ENCODE measurements around the gene PHLDA1. TPM values are rescaled to one million over a fixed set of nuclear protein-coding genes. Genes with fewer than 3 reads are reported as not detected.

Gene PHLDA1
- total RNA-seq, 1 experiment from 2014 or later: 181 TPM

DNA sequence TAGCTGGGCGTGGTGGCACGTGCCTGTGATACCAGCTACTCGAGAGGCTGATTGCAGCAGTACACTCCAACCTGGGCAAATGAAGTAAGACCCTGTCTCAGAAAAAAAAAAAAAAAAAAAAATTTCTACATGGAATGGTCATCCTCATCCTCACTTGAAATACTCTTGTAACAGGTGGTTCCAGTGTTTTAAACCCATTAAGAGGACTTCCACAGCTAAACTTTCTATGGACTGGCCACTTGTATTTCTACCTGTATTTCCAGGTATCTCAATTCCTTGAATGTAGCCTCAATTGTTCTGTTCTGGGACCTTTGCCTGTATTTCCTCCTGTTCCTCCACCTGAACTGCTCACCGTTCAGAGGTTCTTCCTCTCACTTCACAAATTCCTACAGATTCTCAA is 11.8 kb upstream of the PHLDA1 start:
- no peaks in the 10 kb centered on the region for H3K27me3 ChIP-seq (ENCODE audit: low read length)
- H3K9me2 ChIP-seq (replicated peaks; ENCODE audit: low read length): no peaks in the 10 kb centered on the region
- POLR2A ChIA-PET (ENCODE audit: unreplicated experiment): interaction anchor here (0.6 kb wide), 1 partner anchor 413 kb away, joined by 3 read pairs; no protein-coding TSS in a partner anchor
- CTCF ChIA-PET: no interaction called here
- H3K36me3 ChIP-seq (ENCODE audit: low read depth, low read length): peaks cover 9% of the 10 kb centered on the region; the same call in 1 of the 2 replicates
- no peak overlapping the region for H2AFZ ChIP-seq (ENCODE audit: low read length)
- intact Hi-C loops (cut with micrococcal nuclease): no loop called here
- TF ChIP-seq EZH2 (IDR thresholded peaks at IDR 0.05; ENCODE audit: low read length, unreplicated experiment) (no peak), EZH2phosphoT487 (IDR thresholded peaks at IDR 0.05; ENCODE audit: borderline replicate concordance, low read length) (no peak)
- TF ChIP-seq, protein P1, sequence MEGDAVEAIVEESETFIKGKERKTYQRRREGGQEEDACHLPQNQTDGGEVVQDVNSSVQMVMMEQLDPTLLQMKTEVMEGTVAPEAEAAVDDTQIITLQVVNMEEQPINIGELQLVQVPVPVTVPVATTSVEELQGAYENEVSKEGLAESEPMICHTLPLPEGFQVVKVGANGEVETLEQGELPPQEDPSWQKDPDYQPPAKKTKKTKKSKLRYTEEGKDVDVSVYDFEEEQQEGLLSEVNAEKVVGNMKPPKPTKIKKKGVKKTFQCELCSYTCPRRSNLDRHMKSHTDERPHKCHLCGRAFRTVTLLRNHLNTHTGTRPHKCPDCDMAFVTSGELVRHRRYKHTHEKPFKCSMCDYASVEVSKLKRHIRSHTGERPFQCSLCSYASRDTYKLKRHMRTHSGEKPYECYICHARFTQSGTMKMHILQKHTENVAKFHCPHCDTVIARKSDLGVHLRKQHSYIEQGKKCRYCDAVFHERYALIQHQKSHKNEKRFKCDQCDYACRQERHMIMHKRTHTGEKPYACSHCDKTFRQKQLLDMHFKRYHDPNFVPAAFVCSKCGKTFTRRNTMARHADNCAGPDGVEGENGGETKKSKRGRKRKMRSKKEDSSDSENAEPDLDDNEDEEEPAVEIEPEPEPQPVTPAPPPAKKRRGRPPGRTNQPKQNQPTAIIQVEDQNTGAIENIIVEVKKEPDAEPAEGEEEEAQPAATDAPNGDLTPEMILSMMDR (conservative IDR thresholded peaks at IDR 0.05; ENCODE audit: low read depth, low read length): no peak
- H3K4me3 ChIP-seq (ENCODE audit: low read length): no peak overlapping the region
- no peak for DNase-seq
- H3K9me3 ChIP-seq (ENCODE audit: low read length): no peaks in the 10 kb centered on the region
- H3K79me2 ChIP-seq (ENCODE audit: low read length): no peaks in the 10 kb centered on the region
- peaks cover 13% of the 10 kb centered on the region for H3K4me1 ChIP-seq (ENCODE audit: insufficient read depth, low read length)
- H3K27ac ChIP-seq (ENCODE audit: low read length): no peak overlapping the region
- no peak for ATAC-seq
- no peaks in the 10 kb centered on the region for H4K20me1 ChIP-seq (ENCODE audit: low read length)
- H3K4me2 ChIP-seq (ENCODE audit: low read length): no peak overlapping the region
- no TSS peak for BruUV-seq (replicated peaks)
- peaks cover 7% of the 10 kb centered on the region for H3F3A ChIP-seq (ENCODE audit: low read length, unreplicated experiment)
- no peak overlapping the region for H3K9ac ChIP-seq (ENCODE audit: low read length)

DNA sequence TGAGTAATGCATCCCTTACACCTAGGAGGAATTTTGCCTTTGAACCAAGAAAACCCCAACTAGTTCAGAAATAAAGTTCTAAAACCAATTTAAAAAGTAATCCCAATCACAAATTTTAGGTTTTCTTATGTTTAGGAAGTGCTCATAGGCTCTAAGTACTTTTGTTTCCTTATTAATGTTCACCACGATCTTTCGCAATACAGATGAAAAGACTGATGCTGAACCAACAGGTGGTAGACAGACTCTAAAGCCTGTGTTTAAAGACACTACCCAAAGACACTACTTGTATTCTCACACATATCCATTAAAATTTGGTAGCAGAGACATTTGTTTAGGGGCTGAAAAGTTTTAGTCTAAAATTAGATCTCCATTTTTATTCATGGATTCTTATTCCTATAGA is 10.6 kb upstream of the PHLDA1 start:
- Histone ChIP-seq H3K4me1 (ENCODE audit: insufficient read depth, low read length) (peaks cover 25% of the 10 kb centered on the region), H3K36me3 (ENCODE audit: low read depth, low read length) (peaks cover 8% of the 10 kb centered on the region; the same call in 1 of the 2 replicates), H3K27me3 (ENCODE audit: low read length) (no peaks in the 10 kb centered on the region), H3K27ac (ENCODE audit: low read length) (no peak overlapping the region), H3K4me3 (ENCODE audit: low read length) (no peak overlapping the region), H4K20me1 (ENCODE audit: low read length) (no peaks in the 10 kb centered on the region), H3K79me2 (ENCODE audit: low read length) (no peaks in the 10 kb centered on the region), H3F3A (ENCODE audit: low read length, unreplicated experiment) (peaks cover 7% of the 10 kb centered on the region), H3K9me3 (ENCODE audit: low read length) (no peaks in the 10 kb centered on the region), H3K4me2 (ENCODE audit: low read length) (no peak overlapping the region), H3K9me2 (replicated peaks; ENCODE audit: low read length) (no peaks in the 10 kb centered on the region), H3K9ac (ENCODE audit: low read length) (no peak overlapping the region), H2AFZ (ENCODE audit: low read length) (no peak overlapping the region)
- ATAC-seq (no peak), DNase-seq (no peak)
- POLR2A ChIA-PET (ENCODE audit: unreplicated experiment): interaction anchor here (0.6 kb wide), 1 partner anchor 208 kb away, joined by 5 read pairs; no protein-coding TSS in a partner anchor
- TF ChIP-seq EZH2 (IDR thresholded peaks at IDR 0.05; ENCODE audit: low read length, unreplicated experiment) (no peak), EZH2phosphoT487 (IDR thresholded peaks at IDR 0.05; ENCODE audit: borderline replicate concordance, low read length) (no peak)
- TF ChIP-seq, protein P1 (conservative IDR thresholded peaks at IDR 0.05; ENCODE audit: low read depth, low read length): no peak
- CTCF ChIA-PET: no interaction called here
- intact Hi-C loops (cut with micrococcal nuclease): no loop called here
- BruUV-seq (replicated peaks): no TSS peak

DNA sequence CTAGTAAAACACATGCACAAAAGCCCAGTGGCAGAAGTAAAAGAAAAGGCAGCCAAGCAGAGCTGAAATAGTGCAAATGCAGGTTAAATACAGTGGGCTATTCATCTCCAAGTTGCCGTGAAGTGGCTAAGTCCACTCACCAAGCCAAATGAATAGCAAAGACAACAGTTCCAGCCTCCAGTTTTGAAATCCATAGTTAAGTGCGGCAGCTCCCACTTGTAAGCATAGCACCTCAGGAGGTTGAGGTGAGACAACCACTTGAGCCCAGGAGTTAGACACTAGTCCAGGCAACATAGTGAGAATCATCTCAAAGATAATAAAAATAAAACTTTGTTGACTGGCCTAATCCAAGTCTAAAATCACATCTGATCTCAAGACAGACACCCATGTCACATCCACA is 9.8 kb upstream of the PHLDA1 start:
- H2AFZ ChIP-seq (ENCODE audit: low read length): no peak overlapping the region
- 0 out of 2 replicates have a peak, but pooled peaks cover 2% of the 10 kb centered on the region for H3K79me2 ChIP-seq (ENCODE audit: low read length)
- H3K9me3 ChIP-seq (ENCODE audit: low read length): no peaks in the 10 kb centered on the region
- intact Hi-C loops (cut with micrococcal nuclease): no loop called here
- ChIA-PET POLR2A (ENCODE audit: unreplicated experiment) (interaction anchor here (0.6 kb wide), 1 partner anchor 208 kb away, joined by 5 read pairs; no protein-coding TSS in a partner anchor), CTCF (no interaction called here)
- peaks cover 8% of the 10 kb centered on the region; the same call in 1 of the 2 replicates for H3K36me3 ChIP-seq (ENCODE audit: low read depth, low read length)
- H3K27me3 ChIP-seq (ENCODE audit: low read length): no peaks in the 10 kb centered on the region
- TF ChIP-seq, protein P1 (conservative IDR thresholded peaks at IDR 0.05; ENCODE audit: low read depth, low read length): no peak
- TF ChIP-seq EZH2 (IDR thresholded peaks at IDR 0.05; ENCODE audit: low read length, unreplicated experiment) (no peak), EZH2phosphoT487 (IDR thresholded peaks at IDR 0.05; ENCODE audit: borderline replicate concordance, low read length) (no peak)
- no peak overlapping the region for H3K27ac ChIP-seq (ENCODE audit: low read length)
- H3K4me2 ChIP-seq (ENCODE audit: low read length): no peak overlapping the region
- peaks cover 25% of the 10 kb centered on the region for H3K4me1 ChIP-seq (ENCODE audit: insufficient read depth, low read length)
- H4K20me1 ChIP-seq (ENCODE audit: low read length): no peaks in the 10 kb centered on the region
- no peaks in the 10 kb centered on the region for H3K9me2 ChIP-seq (replicated peaks; ENCODE audit: low read length)
- no peak overlapping the region for H3K9ac ChIP-seq (ENCODE audit: low read length)
- ATAC-seq: no peak
- BruUV-seq (replicated peaks): no TSS peak
- DNase-seq: no peak
- H3K4me3 ChIP-seq (ENCODE audit: low read length): no peak overlapping the region
- H3F3A ChIP-seq (ENCODE audit: low read length, unreplicated experiment): peaks cover 7% of the 10 kb centered on the region

Measured in PC-3 (cell line).